Placental pericyte (primary cell): Measurements from ENCODE around the gene ECE2. TPM values are rescaled to one million over a fixed set of nuclear protein-coding genes. Genes with fewer than 3 reads are reported as not detected.
A peak's percentile ranks its signal among the peaks of the same experiment; 100 is the strongest.

Experiments used
- small RNA-seq: library from RNA; depleted of rRNA; stranded (forward); fragments of <200 nt; gene quantifications from one replicate; pipeline ENCODE3, GENCODE V24; 2012; ENCODE audit warnings: low replicate concordance
- total RNA-seq: library from RNA; depleted of rRNA; stranded (reverse); fragments of >200 nt; gene quantifications from 2 replicates; pipeline ENCODE4 v1.2.3, GENCODE V29; 2012

Gene ECE2
- not detected in 2 replicates for total RNA-seq

GRCh38 chr3:184275961-184276910 lies at the start of gene ECE2:
Gene ECE2 (plus strand): TSS chr3:184276022. CDS start chr3:184276154, 132 bp downstream.

DNA sequence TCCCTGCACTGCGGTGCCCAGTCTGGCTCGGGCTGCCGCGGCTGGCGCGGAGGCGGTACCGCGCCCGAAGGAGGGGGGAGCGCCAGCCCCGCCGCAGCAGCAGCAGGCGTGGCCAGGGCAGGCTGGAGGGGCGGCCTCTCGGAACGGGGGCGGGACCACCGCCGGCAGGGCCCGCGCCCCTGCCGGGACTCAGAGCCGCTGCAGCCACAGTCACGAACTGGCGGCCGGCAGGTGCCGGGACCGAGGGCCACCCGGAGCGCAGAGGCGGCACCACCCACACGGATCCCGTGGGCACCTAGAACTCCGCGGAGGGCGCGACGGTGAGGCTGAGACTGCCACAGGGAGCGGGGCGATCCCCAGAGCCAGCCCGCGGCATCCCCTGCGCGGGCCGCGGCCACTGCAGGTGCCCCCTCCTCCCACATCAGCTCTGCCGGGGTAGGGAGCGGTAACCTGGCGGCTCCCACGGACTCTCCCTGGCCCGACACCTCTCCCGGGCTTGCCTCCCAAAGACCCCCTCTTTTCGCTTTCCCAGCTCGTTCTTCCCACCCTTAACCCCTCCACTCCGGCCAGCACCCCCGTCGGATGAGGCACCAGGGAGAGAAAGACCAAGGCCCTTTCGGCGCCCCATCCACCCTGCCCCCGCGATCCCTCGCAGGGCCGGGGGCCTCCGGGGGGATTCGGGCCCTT lies 46.3 kb upstream of the ECE2 start, which contains the start of gene VWA5B2:
Gene VWA5B2, plus strand, starts transcription at position 192 of the 687 bp plus-strand sequence. CDS start 944 bp downstream, outside the sequence.

GRCh38 chr3:184248454-184249411 lies 27.1 kb upstream of the ECE2 start, which contains the start of gene ALG3:
Gene ALG3 (minus strand): TSS chr3:184248962. CDS start chr3:184248940, 22 bp downstream.

DNA sequence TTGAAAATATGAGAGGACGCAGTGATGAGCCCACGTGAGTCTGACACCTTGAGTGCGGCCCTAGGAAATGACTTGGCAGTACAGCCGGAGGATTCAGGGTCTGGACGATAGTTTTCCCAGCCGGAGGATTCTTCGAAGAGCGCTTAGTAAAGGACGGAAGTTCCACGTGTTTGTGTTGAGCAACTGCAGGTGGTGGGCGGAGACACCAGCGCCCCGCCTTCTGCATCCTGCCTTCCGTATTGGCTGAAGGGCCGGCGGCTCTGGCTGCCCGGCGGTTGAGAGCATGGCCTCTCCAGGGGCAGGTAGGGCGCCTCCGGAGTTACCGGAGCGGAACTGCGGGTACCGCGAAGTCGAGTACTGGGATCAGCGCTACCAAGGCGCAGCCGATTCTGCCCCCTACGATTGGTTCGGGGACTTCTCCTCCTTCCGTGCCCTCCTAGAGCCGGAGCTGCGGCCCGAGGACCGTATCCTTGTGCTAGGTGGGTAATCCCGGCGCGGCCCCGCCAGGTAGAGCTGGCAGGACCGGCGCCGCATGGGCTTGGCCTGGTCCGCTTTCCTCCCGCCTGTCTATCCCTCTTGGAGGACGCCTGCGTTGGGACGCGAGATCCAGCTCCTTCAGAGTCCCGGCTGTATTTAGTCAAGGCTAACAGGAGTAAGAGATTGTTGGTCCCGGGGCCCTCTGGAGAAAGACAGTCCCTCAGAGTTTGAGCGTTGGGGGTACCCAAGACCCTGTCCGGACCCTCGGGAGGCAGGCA lies 26.2 kb upstream of the ECE2 start, which contains the start of gene EEF1AKMT4:
Gene EEF1AKMT4, plus strand, starts transcription at position 261 of the 755 bp plus-strand sequence. Its CDS starts 23 bp downstream, at position 284.

DNA sequence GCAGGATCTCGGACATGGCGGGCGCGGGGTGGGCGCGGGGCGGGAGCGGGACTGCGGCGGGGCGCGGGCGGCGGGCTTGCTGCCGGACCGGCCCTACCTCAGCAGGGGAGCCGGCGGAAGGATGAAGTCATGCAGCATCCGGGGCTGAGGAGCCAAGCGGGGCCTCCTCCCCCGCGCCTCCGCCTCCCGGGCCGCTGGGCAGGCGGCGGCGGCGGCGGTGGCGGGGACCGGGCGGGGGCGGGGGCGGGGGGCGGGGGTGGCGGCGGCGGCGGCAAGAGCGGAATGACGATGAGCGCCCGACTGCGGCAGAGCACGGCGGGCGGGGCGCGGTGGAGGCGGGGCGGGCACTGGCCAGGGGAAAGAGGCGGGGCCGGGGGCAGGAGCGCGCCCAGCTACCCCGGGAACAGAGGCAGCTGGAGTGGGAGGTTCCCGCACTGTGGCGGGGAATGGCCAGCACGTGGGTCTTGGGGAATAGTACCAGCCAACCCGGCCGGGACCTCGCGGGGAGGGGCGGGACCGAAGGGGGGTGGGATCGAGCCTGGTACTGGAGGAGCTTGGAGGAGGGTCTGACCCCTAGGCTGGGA lies 14.5 kb upstream of the ECE2 start, which contains the start of gene CAMK2N2:
Gene CAMK2N2, minus strand, starts transcription at position 284 of the 584 bp plus-strand sequence. Its CDS starts 268 bp downstream, at position 16.

GRCh38 chr3:184298759-184299487 lies 23.1 kb downstream of the ECE2 start, which contains the start of gene PSMD2:
Gene PSMD2 (plus strand): TSS chr3:184299241. CDS start chr3:184299267, 26 bp downstream.

DNA sequence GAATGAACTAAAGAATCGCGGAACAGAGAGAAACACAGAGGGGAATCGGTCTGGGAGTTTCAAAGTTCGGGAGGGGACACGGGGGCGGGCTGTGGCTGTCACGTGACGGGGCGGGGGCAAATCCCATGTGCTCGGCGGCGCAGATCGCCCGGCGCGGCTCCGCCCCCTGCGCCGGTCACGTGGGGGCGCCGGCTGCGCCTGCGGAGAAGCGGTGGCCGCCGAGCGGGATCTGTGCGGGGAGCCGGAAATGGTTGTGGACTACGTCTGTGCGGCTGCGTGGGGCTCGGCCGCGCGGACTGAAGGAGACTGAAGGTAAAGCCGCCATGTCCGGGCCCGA lies 38.5 kb downstream of the ECE2 start, which contains the start of gene EIF4G1:
Gene EIF4G1, plus strand, starts transcription at position 244 of the 337 bp plus-strand sequence. CDS start 1,191 bp downstream, outside the sequence.

DNA sequence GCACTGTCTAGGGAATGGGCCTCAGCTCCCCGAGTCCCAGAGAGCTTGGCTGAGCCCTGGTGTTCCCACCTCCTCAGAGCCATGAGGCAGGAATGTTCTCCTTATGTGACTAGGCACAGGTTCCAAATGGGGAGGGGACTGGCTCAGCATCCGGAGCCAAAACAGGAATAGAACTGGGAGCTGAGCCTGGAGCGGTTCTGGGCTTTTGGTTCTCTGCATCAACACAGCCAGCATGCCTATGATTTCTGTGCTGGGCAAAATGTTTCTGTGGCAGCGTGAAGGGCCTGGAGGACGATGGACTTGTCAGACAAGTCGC lies 61.5 kb downstream of the ECE2 start, which contains the start of gene FAM131A:
Gene FAM131A, plus strand, starts transcription at position 202 of the 316 bp plus-strand sequence. Its CDS starts 31 bp downstream, at position 233.

Small RNA genes within 50 kb of the gene (small RNA-seq; reads per million reads assigned to genes)
- not detected for gene MIR1224
- gene SNORD66, result 724 reads per million, percentile 99 among the genes with 10 or more reads in this experiment

Other genes starting within 250 kb of the ECE2 start
- gene HTR3D, start 244.3 kb upstream of the ECE2 start, total RNA-seq, result not detected in 2 replicates
- 0.14 TPM in 1 of 2 replicates, not detected in the other for gene HTR3C, start 223.0 kb upstream of the ECE2 start, total RNA-seq
- gene HTR3E, start 179.0 kb upstream of the ECE2 start, total RNA-seq, result not detected in 2 replicates
- 26.0 and 39.7 TPM in 2 replicates for gene EIF2B5, start 140.7 kb upstream of the ECE2 start, total RNA-seq
- 58.4 and 68.9 TPM in 2 replicates for gene DVL3, start 120.6 kb upstream of the ECE2 start, total RNA-seq
- 435 and 453 TPM in 2 replicates for gene AP2M1, start 101.2 kb upstream of the ECE2 start, total RNA-seq
- 45.5 and 56.7 TPM in 2 replicates for gene ABCF3, start 89.8 kb upstream of the ECE2 start, total RNA-seq
- gene VWA5B2, start 46.4 kb upstream of the ECE2 start, total RNA-seq, result not detected in 2 replicates
- 51.4 and 53.7 TPM in 2 replicates for gene ALG3, start 27.1 kb upstream of the ECE2 start, total RNA-seq
- gene EEF1AKMT4, start 26.4 kb upstream of the ECE2 start, total RNA-seq, result 4.2 and 6.3 TPM in 2 replicates
- gene CAMK2N2, start 14.5 kb upstream of the ECE2 start, total RNA-seq, result 0.14 and 0.22 TPM in 2 replicates
- 330 and 915 TPM in 2 replicates for gene PSMD2, start 23.2 kb downstream of the ECE2 start, total RNA-seq
- 351 and 464 TPM in 2 replicates for gene EIF4G1, start 38.6 kb downstream of the ECE2 start, total RNA-seq
- gene FAM131A, start 61.6 kb downstream of the ECE2 start, total RNA-seq, result 7.4 and 23.3 TPM in 2 replicates
- gene CLCN2, start 85.6 kb downstream of the ECE2 start, total RNA-seq, result 2.8 and 8.7 TPM in 2 replicates
- gene POLR2H, start 85.7 kb downstream of the ECE2 start, total RNA-seq, result 61.1 and 74.4 TPM in 2 replicates
- gene THPO, start 102.2 kb downstream of the ECE2 start, total RNA-seq, result 0.14 TPM in 1 of 2 replicates, not detected in the other
- under 0.01 and 0.29 TPM in 2 replicates for gene CHRD, start 104.0 kb downstream of the ECE2 start, total RNA-seq